CD4-positive, alpha-beta memory T cell (primary cell): ENCODE results near the gene EFL1. TPM values are rescaled to one million over a fixed set of nuclear protein-coding genes. Genes with fewer than 3 reads are reported as not detected.

Experiments used
- CTCF ChIA-PET: fragments of 350-600 bp; sonication (Branson Sonifier 250); formaldehyde crosslinking; loops from one replicate; lab custom pipeline; 2021; ENCODE audit warnings: inconsistent platforms; ENCODE audit not compliant: partially characterized antibody; lab: Charles Lee
- POLR2A ChIA-PET: fragments of 350-600 bp; sonication (Branson Sonifier 250); formaldehyde crosslinking; loops from one replicate; lab custom pipeline; 2021; ENCODE audit not compliant: partially characterized antibody; lab: Charles Lee
- DNase-seq, 5 donors: peaks; one replicate each; pipeline versions ENCODE4 v3.0.0 to v3.0.0-alpha.2; 2020 to 2022; ENCODE audit warnings: mixed read lengths in 1 of 5
- H3K27ac ChIP-seq: one replicate; pipeline ENCODE4 v1.7.0; 2013; ENCODE audit warnings: low read depth, low read length
- H3K27me3 ChIP-seq: 2 replicates; pipeline ENCODE4 v1.7.0; 2013; ENCODE audit warnings: mild to moderate bottlenecking, low read length, moderate library complexity; ENCODE audit not compliant: insufficient read depth
- H3K36me3 ChIP-seq: 2 replicates; pipeline ENCODE4 v1.7.0; 2013; ENCODE audit warnings: mild to moderate bottlenecking, low read length, moderate library complexity; ENCODE audit not compliant: insufficient read depth
- H3K4me1 ChIP-seq: 2 replicates; pipeline ENCODE4 v1.7.0; 2013; ENCODE audit warnings: mild to moderate bottlenecking, low read length, moderate library complexity; ENCODE audit not compliant: insufficient read depth
- H3K4me3 ChIP-seq, 2 donors: one replicate each; pipeline ENCODE4 v1.7.0; 2013; ENCODE audit warnings: low read length in 2 of 2, mild to moderate bottlenecking in 1 of 2
- H3K9me3 ChIP-seq, 2 donors: one replicate each; pipeline ENCODE4 v1.7.0; 2013; ENCODE audit warnings: low read length in 2 of 2, control low read depth in 1 of 2; ENCODE audit not compliant: control insufficient read depth in 1 of 2
- H3K27ac Mint-ChIP-seq, 7 donors: one replicate each; pipeline ENCODE4 v1.8.0; 2020 to 2021; ENCODE audit warnings: mixed read lengths in 7 of 7, mild to moderate bottlenecking in 6 of 7, inconsistent platforms in 3 of 7, moderate library complexity in 3 of 7
- H3K27me3 Mint-ChIP-seq, 2 donors: one replicate each; pipeline ENCODE4 v1.8.0; 2020 to 2021; ENCODE audit warnings: mixed read lengths in 2 of 2
- H3K36me3 Mint-ChIP-seq, 2 donors: one replicate each; pipeline ENCODE4 v1.8.0; 2020 to 2021; ENCODE audit warnings: mixed read lengths in 2 of 2, inconsistent platforms in 1 of 2, mild to moderate bottlenecking in 1 of 2
- H3K4me1 Mint-ChIP-seq, 4 donors: one replicate each; pipeline ENCODE4 v1.8.0; 2020 to 2021; ENCODE audit warnings: mixed read lengths in 4 of 4, mild to moderate bottlenecking in 1 of 4
- H3K4me3 Mint-ChIP-seq, 8 donors: one replicate each; pipeline ENCODE4 v1.8.0; 2020 to 2021; ENCODE audit warnings: mixed read lengths in 8 of 8, mild to moderate bottlenecking in 7 of 8, moderate library complexity in 6 of 8, inconsistent platforms in 3 of 8
- H3K9me3 Mint-ChIP-seq, 8 donors: one replicate each; pipeline ENCODE4 v1.8.0; 2020 to 2021; ENCODE audit warnings: mixed read lengths in 8 of 8, mild to moderate bottlenecking in 5 of 8, inconsistent platforms in 3 of 8, moderate library complexity in 1 of 8
- intact Hi-C: fragments of 100-400 bp; cut with micrococcal nuclease; formaldehyde crosslinking; loops from one replicate; pipeline ENCODE4 v1.15.1; 2023
- polyA plus RNA-seq, 2 donors: library from polyadenylated mRNA; unstranded; fragments of 300-500 nt; fragmentation: Illumina TruSeq; gene quantifications; one replicate each; pipeline ENCODE4 v1.2.3, GENCODE V29; 2021
- total RNA-seq, 2 experiments: library from RNA; stranded (reverse); gene quantifications; one replicate each; pipeline ENCODE4 v1.2.3, GENCODE V29; 2021

The EFL1 gene
- total and polyA plus RNA-seq, 4 experiments from 2014 or later = 9.3 to 23.8 (median 21.5) TPM

DNA sequence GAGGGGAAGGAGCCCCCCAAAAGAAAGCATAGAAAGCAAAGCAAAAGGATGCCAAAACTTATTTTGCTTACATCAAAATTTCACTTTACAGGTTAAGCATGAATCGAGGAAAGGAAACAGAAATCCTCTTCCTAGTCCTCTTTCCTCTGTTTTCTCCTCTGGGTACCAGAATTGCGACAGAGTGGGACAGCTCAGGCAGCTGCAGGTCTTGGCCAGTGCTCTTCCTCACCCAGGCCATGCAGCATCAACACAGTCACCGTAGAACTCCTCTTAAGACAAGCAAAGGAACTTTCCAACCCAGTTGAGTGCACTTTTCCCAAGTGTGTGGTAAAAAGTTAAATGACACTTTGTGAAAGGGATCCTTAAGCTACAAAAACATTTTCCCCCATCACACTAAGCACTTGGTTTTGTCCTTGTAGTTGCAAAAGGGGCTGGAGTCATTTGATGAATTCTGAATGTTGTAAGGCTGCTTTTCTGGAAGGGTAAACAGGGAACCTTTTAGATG is 170.8 kb downstream of the EFL1 start:
- H3K4me3 ChIP-seq = no peak overlapping the region
- H3K27me3 Mint-ChIP-seq = peaks cover 2 to 5% of the 10 kb centered on the region in 2 donors
- H3K4me1 ChIP-seq = no peaks in the 10 kb centered on the region
- CTCF ChIA-PET = no interaction called here
- H3K27me3 ChIP-seq = no peaks in the 10 kb centered on the region
- no peaks in the 10 kb centered on the region for H3K36me3 Mint-ChIP-seq
- no peaks in the 10 kb centered on the region for H3K4me1 Mint-ChIP-seq
- POLR2A ChIA-PET = no interaction called here
- H3K27ac ChIP-seq = no peak overlapping the region
- no peak overlapping the region for H3K27ac Mint-ChIP-seq
- H3K36me3 ChIP-seq = no peaks in the 10 kb centered on the region
- no peak overlapping the region for H3K4me3 Mint-ChIP-seq
- no peaks in the 10 kb centered on the region for H3K9me3 ChIP-seq
- no peak for DNase-seq
- intact Hi-C loops = no loop called here
- H3K9me3 Mint-ChIP-seq = peaks cover 0 to 6% (median 2%) of the 10 kb centered on the region in 8 donors

DNA sequence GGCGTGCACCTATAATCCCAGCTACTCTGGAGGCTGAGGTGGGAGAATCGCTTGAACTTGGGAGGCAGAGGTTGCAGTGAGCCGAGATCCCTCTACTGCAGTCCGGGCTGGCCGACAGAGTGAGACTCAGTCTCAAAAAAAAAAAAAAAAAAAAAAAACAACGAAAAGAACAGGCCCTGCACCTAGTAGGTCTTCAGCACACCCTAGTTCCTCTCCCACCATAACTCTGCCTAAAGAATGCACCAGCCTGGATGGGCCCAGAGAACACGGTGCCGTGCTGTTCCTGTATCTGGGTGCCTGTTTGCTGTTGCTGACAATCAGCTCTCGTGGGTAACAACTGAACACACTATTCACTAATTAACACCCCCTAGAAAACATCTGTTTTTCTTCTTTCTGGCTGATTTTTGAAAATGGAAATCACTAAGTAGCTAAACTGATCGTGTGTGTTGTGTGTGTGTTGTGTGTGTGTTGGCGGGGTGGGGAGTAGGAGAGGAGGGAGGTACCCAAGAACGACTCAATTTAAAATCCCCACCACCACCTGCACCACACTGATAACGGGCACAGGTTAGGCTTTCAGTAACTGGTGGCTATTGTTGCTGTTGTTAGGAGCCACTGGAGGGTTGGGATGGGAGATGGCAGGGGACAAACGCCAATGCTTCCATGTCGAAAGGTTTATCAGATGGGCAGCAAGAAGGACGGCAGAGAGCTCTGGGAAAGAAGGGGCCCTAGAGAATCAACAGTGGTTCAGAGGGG is 176.1 kb downstream of the EFL1 start:
- peaks cover 2 to 7% of the 10 kb centered on the region in 2 donors for H3K27me3 Mint-ChIP-seq
- H3K4me1 ChIP-seq = no peaks in the 10 kb centered on the region
- no peaks in the 10 kb centered on the region for H3K36me3 Mint-ChIP-seq
- no peak overlapping the region for H3K27ac Mint-ChIP-seq
- no peak overlapping the region for H3K4me3 ChIP-seq
- H3K9me3 ChIP-seq = no peaks in the 10 kb centered on the region
- CTCF ChIA-PET = no interaction called here
- H3K36me3 ChIP-seq = no peaks in the 10 kb centered on the region
- no peak overlapping the region for H3K4me3 Mint-ChIP-seq
- peaks cover 0 to 2% (median 0%) of the 10 kb centered on the region in 8 donors for H3K9me3 Mint-ChIP-seq
- POLR2A ChIA-PET = no interaction called here
- no peak overlapping the region for H3K27ac ChIP-seq
- intact Hi-C loops = no loop called here
- no peaks in the 10 kb centered on the region for H3K4me1 Mint-ChIP-seq
- no peaks in the 10 kb centered on the region for H3K27me3 ChIP-seq
- no peak for DNase-seq

- Histone ChIP-seq H3K27me3 (no peaks in the 10 kb centered on the region), H3K27ac (no peak overlapping the region), H3K9me3 (no peaks in the 10 kb centered on the region), H3K4me1 (no peaks in the 10 kb centered on the region), H3K36me3 (no peaks in the 10 kb centered on the region), H3K4me3 (no peak overlapping the region)
- Mint-ChIP-seq H3K27ac (no peak overlapping the region), H3K36me3 (no peaks in the 10 kb centered on the region), H3K4me3 (no peak overlapping the region), H3K9me3 (peaks cover 0 to 4% (median 0%) of the 10 kb centered on the region in 8 donors), H3K4me1 (no peaks in the 10 kb centered on the region), H3K27me3 (peaks cover 8 to 23% of the 10 kb centered on the region in 2 donors)
- intact Hi-C loops = no loop called here
- CTCF ChIA-PET = no interaction called here
- POLR2A ChIA-PET = no interaction called here
- no peak for DNase-seq
Measured at GRCh38 chr15:82081914-82082762, 180.4 kb downstream of the EFL1 start.

- no peaks in the 10 kb centered on the region for H3K4me1 ChIP-seq
- DNase-seq = no peak
- Mint-ChIP-seq H3K9me3 (peaks cover 0 to 4% (median 0%) of the 10 kb centered on the region in 8 donors), H3K4me3 (no peak overlapping the region), H3K27me3 (peaks cover 11 to 32% of the 10 kb centered on the region in 2 donors), H3K27ac (no peak overlapping the region), H3K4me1 (no peaks in the 10 kb centered on the region), H3K36me3 (no peaks in the 10 kb centered on the region)
- POLR2A ChIA-PET = no interaction called here
- H3K27me3 ChIP-seq = no peaks in the 10 kb centered on the region
- no peak overlapping the region for H3K4me3 ChIP-seq
- no peaks in the 10 kb centered on the region for H3K36me3 ChIP-seq
- H3K27ac ChIP-seq = no peak overlapping the region
- H3K9me3 ChIP-seq = no peaks in the 10 kb centered on the region
- CTCF ChIA-PET = no interaction called here
- intact Hi-C loops = no loop called here
Measured at GRCh38 chr15:82080774-82081173, 181.8 kb downstream of the EFL1 start.

Other genes starting within 250 kb of the EFL1 start
- 1 to 10 TPM; 1.6 TPM for gene MEX3B, start 216.7 kb downstream of the EFL1 start, total RNA-seq
- not detected for gene MEX3B, start 216.7 kb downstream of the EFL1 start, polyA plus RNA-seq
- gene SAXO2, start 84 bp upstream of the EFL1 start, total RNA-seq = 1 to 10 TPM; 1.7 to 2.7 TPM
- gene SAXO2, start 84 bp upstream of the EFL1 start, polyA plus RNA-seq = under 1 TPM in 1 of 2 donors, not detected in 1; 0.26 TPM
- 1 to 10 TPM; 2.4 to 3.0 TPM for gene GOLGA6L10, start 86.7 kb upstream of the EFL1 start, total RNA-seq
- gene GOLGA6L10, start 86.7 kb upstream of the EFL1 start, polyA plus RNA-seq = under 1 TPM in 1 of 2 donors, not detected in 1; 0.98 TPM
- gene GOLGA6L9, start 167.1 kb upstream of the EFL1 start, total RNA-seq = 1 to 10 TPM; 3.8 to 3.9 TPM
- gene GOLGA6L9, start 167.1 kb upstream of the EFL1 start, polyA plus RNA-seq = under 1 TPM; 0.11 to 0.69 TPM